ENCODE data around the gene MYH15. TPM values are rescaled to one million over a fixed set of nuclear protein-coding genes. Genes with fewer than 3 reads are reported as not detected.
A peak's percentile ranks its signal among the peaks of the same experiment; 100 is the strongest.

MYH15 gene
- total RNA-seq, 1 experiment from 2014 or later, result 0.09 TPM

- ChIA-PET CTCF (interaction anchor here (0.6 kb wide), 1 partner anchor 13 kb away, joined by 3 read pairs; no protein-coding TSS in a partner anchor), POLR2A (no interaction called here)
- no peaks in the 10 kb centered on the region for H3K9me3 Mint-ChIP-seq
- H3K4me3 Mint-ChIP-seq, result no peak overlapping the region
- no peaks in the 10 kb centered on the region for H3K27me3 Mint-ChIP-seq (ENCODE audit: low read depth)
- H3K4me1 Mint-ChIP-seq, result peaks cover 23% of the 10 kb centered on the region
- H3K36me3 Mint-ChIP-seq, result no peaks in the 10 kb centered on the region
- H3K27ac Mint-ChIP-seq, result no peak overlapping the region
- no peak for TF ChIP-seq PREB (CRISPR knock-in tag; IDR thresholded peaks at IDR 0.05; ENCODE audit: borderline replicate concordance)
- TF ChIP-seq PRDM15 (CRISPR knock-in tag; IDR thresholded peaks at IDR 0.05), result 0 out of 2 replicates have a peak, but pooled peaks have one; percentile 32
- ATAC-seq (no peak; the same call in 1 of the 2 replicates), DNase-seq (ENCODE audit: low spot score) (no peak)
Observed at GRCh38 chr3:108471426-108471825, 39.0 kb downstream of the MYH15 start.

- H3K36me3 Mint-ChIP-seq, result no peaks in the 10 kb centered on the region
- DNase-seq (ENCODE audit: low spot score), result no peak
- no peak for TF ChIP-seq TP53 (CRISPR knock-in tag; IDR thresholded peaks at IDR 0.05)
- no peaks in the 10 kb centered on the region for H3K9me3 Mint-ChIP-seq
- H3K4me3 Mint-ChIP-seq, result no peak overlapping the region
- ATAC-seq, result no peak
- H3K4me1 Mint-ChIP-seq, result peaks cover 21% of the 10 kb centered on the region
- no peaks in the 10 kb centered on the region for H3K27me3 Mint-ChIP-seq (ENCODE audit: low read depth)
- CTCF ChIA-PET, result interaction anchor here (0.6 kb wide), 1 partner anchor 8 kb away, joined by 3 read pairs; no protein-coding TSS in a partner anchor
- POLR2A ChIA-PET, result no interaction called here
- H3K27ac Mint-ChIP-seq, result no peak overlapping the region
Observed at GRCh38 chr3:108469126-108469525, 41.3 kb downstream of the MYH15 start.

GRCh38 chr3:108468577-108468976, 41.8 kb downstream of the MYH15 start:
- ATAC-seq (no peak), DNase-seq (ENCODE audit: low spot score) (no peak)
- ChIA-PET POLR2A (no interaction called here), CTCF (interaction anchor here (0.6 kb wide), 1 partner anchor 9 kb away, joined by 3 read pairs; no protein-coding TSS in a partner anchor)
- no peak overlapping the region for H3K27ac Mint-ChIP-seq
- no peaks in the 10 kb centered on the region for H3K9me3 Mint-ChIP-seq
- H3K36me3 Mint-ChIP-seq, result no peaks in the 10 kb centered on the region
- H3K27me3 Mint-ChIP-seq (ENCODE audit: low read depth), result no peaks in the 10 kb centered on the region
- no peak overlapping the region for H3K4me3 Mint-ChIP-seq
- peaks cover 16% of the 10 kb centered on the region for H3K4me1 Mint-ChIP-seq
- TF ChIP-seq ELF4 (CRISPR knock-in tag; IDR thresholded peaks at IDR 0.05; ENCODE audit: low read depth) (no peak), IRF1 (CRISPR knock-in tag; IDR thresholded peaks at IDR 0.05) (no peak), ZNF219 (CRISPR knock-in tag; IDR thresholded peaks at IDR 0.05; ENCODE audit: borderline replicate concordance) (no peak), CDX4 (CRISPR knock-in tag; IDR thresholded peaks at IDR 0.05; ENCODE audit: borderline replicate concordance) (no peak), GABPB1 (CRISPR knock-in tag; IDR thresholded peaks at IDR 0.05) (no peak), ZNF396 (CRISPR knock-in tag; IDR thresholded peaks at IDR 0.05; ENCODE audit: borderline replicate concordance) (no peak), ERG (CRISPR knock-in tag; IDR thresholded peaks at IDR 0.05) (no peak)

GRCh38 chr3:108462899-108463298, 47.5 kb downstream of the MYH15 start:
- no peak for ATAC-seq
- no peak for DNase-seq (ENCODE audit: low spot score)
- Mint-ChIP-seq H3K27me3 (ENCODE audit: low read depth) (no peaks in the 10 kb centered on the region), H3K4me3 (no peak overlapping the region), H3K36me3 (no peaks in the 10 kb centered on the region), H3K27ac (no peak overlapping the region), H3K9me3 (no peaks in the 10 kb centered on the region), H3K4me1 (peaks cover 7% of the 10 kb centered on the region)
- CTCF ChIA-PET, result interaction anchor here (1.0 kb wide), 1 partner anchor 11 kb away, joined by 3 read pairs; no protein-coding TSS in a partner anchor
- TF ChIP-seq ZMAT4 (CRISPR knock-in tag; IDR thresholded peaks at IDR 0.05), result no peak
- TF ChIP-seq ZNF263 (CRISPR knock-in tag; IDR thresholded peaks at IDR 0.05; ENCODE audit: low read depth), result no peak
- POLR2A ChIA-PET, result no interaction called here
